GM23338 (cell line): ENCODE results near the gene CD177. TPM values are rescaled to one million over a fixed set of nuclear protein-coding genes. Genes with fewer than 3 reads are reported as not detected.

Source experiments
- ATAC-seq: fragments of 200-7000 bp; cut with Tn5 transposase; 3 replicates; pipeline ENCODE4 v1.9.1; 2020
- DNase-seq: peaks from one replicate; pipeline ENCODE4 v3.0.0-alpha.2; 2015; ENCODE audit warnings: low spot score
- H2AFZ ChIP-seq: fragments of 200-600 bp; sonication (generic); 2 replicates; pipeline ENCODE4 v1.8.0; 2016; ENCODE audit warnings: antibody characterized with exemption, mild to moderate bottlenecking, moderate library complexity
- H3F3A ChIP-seq: fragments of 200-600 bp; sonication (generic); replicated peaks from 2 replicates; pipeline ENCODE4 v1.8.0; 2017; ENCODE audit warnings: antibody characterized with exemption, mixed run types, low read depth
- H3K27ac ChIP-seq: fragments of 200-600 bp; sonication (generic); 2 replicates; pipeline ENCODE4 v1.6.1; 2016; ENCODE audit warnings: low read depth
- H3K27me3 ChIP-seq: fragments of 200-600 bp; sonication (generic); 2 replicates; pipeline ENCODE4 v1.8.0; 2016; ENCODE audit warnings: mild to moderate bottlenecking, mixed run types, moderate library complexity; ENCODE audit not compliant: insufficient read depth
- H3K36me3 ChIP-seq: fragments of 200-600 bp; sonication (generic); 2 replicates; pipeline ENCODE4 v1.8.0; 2016; ENCODE audit warnings: mild to moderate bottlenecking; ENCODE audit not compliant: insufficient read depth
- H3K4me1 ChIP-seq: fragments of 200-600 bp; sonication (generic); 2 replicates; pipeline ENCODE4 v1.8.0; 2016; ENCODE audit warnings: mild to moderate bottlenecking, moderate library complexity; ENCODE audit not compliant: insufficient read depth
- H3K4me2 ChIP-seq: fragments of 200-600 bp; sonication (generic); 2 replicates; pipeline ENCODE4 v1.7.1; 2017; ENCODE audit warnings: mixed run types
- H3K4me3 ChIP-seq: fragments of 200-600 bp; sonication (generic); 2 replicates; pipeline ENCODE4 v1.6.1; 2016; ENCODE audit warnings: mixed run types
- H3K79me2 ChIP-seq: fragments of 200-600 bp; sonication (generic); replicated peaks from 2 replicates; pipeline ENCODE4 v1.8.0; 2017; ENCODE audit warnings: mild to moderate bottlenecking; ENCODE audit not compliant: insufficient read depth
- H3K9me2 ChIP-seq: fragments of 200-600 bp; sonication (generic); 2 replicates; pipeline ENCODE4 v1.8.0; 2017; ENCODE audit not compliant: insufficient read depth
- H4K20me1 ChIP-seq: fragments of 200-600 bp; sonication (generic); replicated peaks from 2 replicates; pipeline ENCODE4 v1.8.0; 2017; ENCODE audit warnings: mild to moderate bottlenecking; ENCODE audit not compliant: insufficient read depth
- H3K27ac Mint-ChIP-seq: 2 replicates; pipeline ENCODE4 v1.8.0; 2020; ENCODE audit warnings: inconsistent platforms, mild to moderate bottlenecking, moderate library complexity, mixed read lengths
- H3K27me3 Mint-ChIP-seq: 3 replicates; pipeline ENCODE4 v1.8.0; 2022; ENCODE audit warnings: low read depth, mild to moderate bottlenecking, moderate library complexity, mixed read lengths, inconsistent platforms; ENCODE audit not compliant: insufficient read depth, poor library complexity
- H3K36me3 Mint-ChIP-seq: 3 replicates; pipeline ENCODE4 v1.8.0; 2021; ENCODE audit warnings: low read depth, mild to moderate bottlenecking, inconsistent platforms, moderate library complexity, mixed read lengths
- H3K4me1 Mint-ChIP-seq: 3 replicates; pipeline ENCODE4 v1.8.0; 2020; ENCODE audit warnings: mild to moderate bottlenecking, inconsistent platforms, mixed read lengths
- H3K4me3 Mint-ChIP-seq: 3 replicates; pipeline ENCODE4 v1.8.0; 2021; ENCODE audit warnings: moderate library complexity, mild to moderate bottlenecking, inconsistent platforms, mixed read lengths
- H3K9me3 Mint-ChIP-seq: 3 replicates; pipeline ENCODE4 v1.8.0; 2020; ENCODE audit warnings: moderate library complexity, mild to moderate bottlenecking, inconsistent platforms, mixed read lengths
- CTCF ChIP-seq, 2 experiments: fragments of 200-600 bp in 1 of 2; sonication (generic) in 1 of 2; conservative IDR thresholded peaks; 2 replicates each; pipeline versions ENCODE4 v1.5.1 to v1.6.1; 2016 to 2017; ENCODE audit warnings: antibody characterized with exemption in 2 of 2, low read depth in 2 of 2, mild to moderate bottlenecking in 2 of 2, moderate library complexity in 1 of 2
- ETS1 ChIP-seq: IDR thresholded peaks from 2 replicates; pipeline ENCODE4 v1.6.1; 2016; ENCODE audit warnings: antibody characterized with exemption
- EZH2 ChIP-seq: fragments of 200-600 bp; sonication (generic); IDR thresholded peaks from one replicate; pipeline ENCODE4 v1.8.0; 2017; ENCODE audit warnings: antibody characterized with exemption, mild to moderate bottlenecking, low read depth; ENCODE audit not compliant: unreplicated experiment
- EZH2phosphoT487 ChIP-seq: fragments of 200-600 bp; sonication (generic); IDR thresholded peaks from one replicate; pipeline ENCODE4 v1.8.1; 2018; ENCODE audit warnings: antibody characterized with exemption; ENCODE audit not compliant: unreplicated experiment
- JUNB ChIP-seq: IDR thresholded peaks from one replicate; pipeline ENCODE4 v1.6.1; 2016; ENCODE audit warnings: antibody characterized with exemption; ENCODE audit not compliant: unreplicated experiment
- POLR2AphosphoS5 ChIP-seq: IDR thresholded peaks from 2 replicates; pipeline ENCODE4 v1.6.1; 2016; ENCODE audit warnings: antibody characterized with exemption, low read depth
- REST ChIP-seq: IDR thresholded peaks from one replicate; pipeline ENCODE4 v1.6.1; 2018; ENCODE audit warnings: antibody characterized with exemption; ENCODE audit not compliant: unreplicated experiment
- STAT1 ChIP-seq: IDR thresholded peaks from one replicate; pipeline ENCODE4 v1.6.1; 2016; ENCODE audit warnings: antibody characterized with exemption; ENCODE audit not compliant: unreplicated experiment
- ZNF114 ChIP-seq: fragments of 250-450 bp; sonication (Bioruptor Pico); IDR thresholded peaks from 2 replicates; pipeline ENCODE4 v1.5.0; 2020; ENCODE audit warnings: mild to moderate bottlenecking, moderate library complexity
- polyA plus RNA-seq: library from polyadenylated mRNA; unstranded; fragments of >200 nt; fragmentation: Nextera tagmentation; extraction: Ambion mirVana; gene quantifications from 2 replicates; pipeline ENCODE4 v1.2.1, GENCODE V29; 2016
- total RNA-seq: library from RNA; depleted of rRNA; stranded (reverse); fragments of >200 nt; shearing (Covaris generic); gene quantifications from 2 replicates; pipeline ENCODE4 v1.2.3, GENCODE V29; 2014

The CD177 gene
- total and polyA plus RNA-seq, 2 experiments from 2014 or later, result 0.50 to 0.90 TPM

- Histone ChIP-seq H3F3A (no peaks in the 10 kb centered on the region), H3K4me3 (no peak overlapping the region), H3K36me3 (no peaks in the 10 kb centered on the region), H3K4me1 (no peaks in the 10 kb centered on the region; the same call in 1 of the 2 replicates), H2AFZ (no peak overlapping the region), H4K20me1 (no peaks in the 10 kb centered on the region), H3K27me3 (no peaks in the 10 kb centered on the region), H3K79me2 (no peaks in the 10 kb centered on the region), H3K27ac (no peak overlapping the region), H3K9me2 (peaks cover 3% of the 10 kb centered on the region; the same call in 1 of the 2 replicates), H3K4me2 (no peak overlapping the region)
- TF ChIP-seq ZNF114 (no peak), POLR2AphosphoS5 (no peak)
- ATAC-seq, result no peak
- Mint-ChIP-seq H3K4me3 (no peak overlapping the region), H3K9me3 (peaks cover 75% of the 10 kb centered on the region), H3K4me1 (no peaks in the 10 kb centered on the region), H3K27me3 (peaks cover 8% of the 10 kb centered on the region), H3K27ac (no peak overlapping the region), H3K36me3 (peaks cover 17% of the 10 kb centered on the region)
- DNase-seq, result no peak
Measured at GRCh38 chr19:43311256-43311655, 42.2 kb upstream of the CD177 start.

- DNase-seq (no peak), ATAC-seq (no peak)
- Histone ChIP-seq H3K4me3 (no peak overlapping the region), H3F3A (no peaks in the 10 kb centered on the region), H3K4me2 (no peak overlapping the region), H3K27me3 (no peaks in the 10 kb centered on the region), H3K4me1 (peaks cover 2% of the 10 kb centered on the region; the same call in 1 of the 2 replicates), H3K36me3 (no peaks in the 10 kb centered on the region), H3K79me2 (no peaks in the 10 kb centered on the region), H2AFZ (no peak overlapping the region), H3K27ac (no peak overlapping the region), H4K20me1 (no peaks in the 10 kb centered on the region), H3K9me2 (peaks cover 3% of the 10 kb centered on the region; the same call in 1 of the 2 replicates)
- Mint-ChIP-seq H3K9me3 (peaks cover 76% of the 10 kb centered on the region), H3K4me3 (no peak overlapping the region), H3K36me3 (peaks cover 21% of the 10 kb centered on the region), H3K27me3 (peaks cover 7% of the 10 kb centered on the region), H3K27ac (no peak overlapping the region), H3K4me1 (no peaks in the 10 kb centered on the region)
- no peak for TF ChIP-seq STAT1
- TF ChIP-seq ETS1, result no peak
- no peak for TF ChIP-seq JUNB
- no peak for TF ChIP-seq EZH2phosphoT487
- TF ChIP-seq POLR2AphosphoS5, result no peak
Measured at GRCh38 chr19:43311706-43312105, 41.8 kb upstream of the CD177 start.

- H3K79me2 ChIP-seq, result no peaks in the 10 kb centered on the region
- Mint-ChIP-seq H3K4me1 (no peaks in the 10 kb centered on the region), H3K4me3 (no peak overlapping the region), H3K36me3 (peaks cover 22% of the 10 kb centered on the region), H3K27ac (no peak overlapping the region), H3K27me3 (peaks cover 6% of the 10 kb centered on the region), H3K9me3 (peaks cover 70% of the 10 kb centered on the region)
- H3K36me3 ChIP-seq, result no peaks in the 10 kb centered on the region
- H3K4me3 ChIP-seq, result no peak overlapping the region
- H2AFZ ChIP-seq, result no peak overlapping the region
- peaks cover 3% of the 10 kb centered on the region; the same call in 1 of the 2 replicates for H3K9me2 ChIP-seq
- H3K27me3 ChIP-seq, result no peaks in the 10 kb centered on the region
- ATAC-seq (no peak), DNase-seq (no peak)
- H4K20me1 ChIP-seq, result no peaks in the 10 kb centered on the region
- no peak overlapping the region for H3K27ac ChIP-seq
- peaks cover 2% of the 10 kb centered on the region; the same call in 1 of the 2 replicates for H3K4me1 ChIP-seq
- no peaks in the 10 kb centered on the region for H3F3A ChIP-seq
- H3K4me2 ChIP-seq, result no peak overlapping the region
- TF ChIP-seq ETS1, result no peak
- TF ChIP-seq CTCF (conservative IDR thresholded peaks at IDR 0.05; ENCODE audit: low read depth in 2 of 2), result no peak
- TF ChIP-seq EZH2phosphoT487, result no peak
- no peak for TF ChIP-seq EZH2
- TF ChIP-seq ZNF114, result no peak
- TF ChIP-seq REST, result no peak
Measured at GRCh38 chr19:43313711-43314495, 39.6 kb upstream of the CD177 start.
